Measurements from ENCODE around the gene KCNN3.

The KCNN3 gene

GRCh38 chr1:154835531-154836324 is 34.4 kb downstream of the KCNN3 start:
- no peak overlapping the region for H3K4me3 ChIP-seq (ENCODE audit: low read length)
- no peak for TF ChIP-seq ZNF274 (IDR thresholded peaks at IDR 0.05; ENCODE audit: low read depth, low read length)

GRCh38 chr1:154833841-154834240 is 36.2 kb downstream of the KCNN3 start:
- no peak overlapping the region for H3K4me3 ChIP-seq (ENCODE audit: low read length)
- no peak for TF ChIP-seq ZNF274 (IDR thresholded peaks at IDR 0.05; ENCODE audit: low read depth, low read length)

- TF ChIP-seq ZNF274 (IDR thresholded peaks at IDR 0.05; ENCODE audit: low read depth, low read length): no peak
- no peak overlapping the region for H3K4me3 ChIP-seq (ENCODE audit: low read length)
Observed at GRCh38 chr1:154833209-154833608, 36.9 kb downstream of the KCNN3 start.

- no peak overlapping the region for H3K4me3 ChIP-seq (ENCODE audit: low read length)
- no peak for TF ChIP-seq ZNF274 (IDR thresholded peaks at IDR 0.05; ENCODE audit: low read depth, low read length)
Observed at GRCh38 chr1:154832384-154832783, 37.7 kb downstream of the KCNN3 start.

GRCh38 chr1:154831462-154831861 is 38.6 kb downstream of the KCNN3 start:
- no peak overlapping the region for H3K4me3 ChIP-seq (ENCODE audit: low read length)
- no peak for TF ChIP-seq ZNF274 (IDR thresholded peaks at IDR 0.05; ENCODE audit: low read depth, low read length)

GRCh38 chr1:154829062-154829461 is 41.0 kb downstream of the KCNN3 start:
- H3K4me3 ChIP-seq (ENCODE audit: low read length): no peak overlapping the region
- TF ChIP-seq ZNF274 (IDR thresholded peaks at IDR 0.05; ENCODE audit: low read depth, low read length): no peak

- no peak overlapping the region for H3K4me3 ChIP-seq (ENCODE audit: low read length)
- no peak for TF ChIP-seq ZNF274 (IDR thresholded peaks at IDR 0.05; ENCODE audit: low read depth, low read length)
Observed at GRCh38 chr1:154824179-154825000, 45.7 kb downstream of the KCNN3 start.

- no peak overlapping the region for H3K4me3 ChIP-seq (ENCODE audit: low read length)
- no peak for TF ChIP-seq ZNF274 (IDR thresholded peaks at IDR 0.05; ENCODE audit: low read depth, low read length)
Observed at GRCh38 chr1:154822717-154823116, 47.4 kb downstream of the KCNN3 start.

GRCh38 chr1:154822233-154822632 is 47.8 kb downstream of the KCNN3 start:
- no peak overlapping the region for H3K4me3 ChIP-seq (ENCODE audit: low read length)
- TF ChIP-seq ZNF274 (IDR thresholded peaks at IDR 0.05; ENCODE audit: low read depth, low read length): no peak

GRCh38 chr1:154821083-154821482 is 49.0 kb downstream of the KCNN3 start:
- H3K4me3 ChIP-seq (ENCODE audit: low read length): no peak overlapping the region
- TF ChIP-seq ZNF274 (IDR thresholded peaks at IDR 0.05; ENCODE audit: low read depth, low read length): no peak

- no peak overlapping the region for H3K4me3 ChIP-seq (ENCODE audit: low read length)
- TF ChIP-seq ZNF274 (IDR thresholded peaks at IDR 0.05; ENCODE audit: low read depth, low read length): no peak
Observed at GRCh38 chr1:154820646-154821045, 49.4 kb downstream of the KCNN3 start.

- TF ChIP-seq ZNF274 (IDR thresholded peaks at IDR 0.05; ENCODE audit: low read depth, low read length): no peak
Observed at GRCh38 chr1:154819628-154820590, 50.2 kb downstream of the KCNN3 start.

GRCh38 chr1:154818911-154819310 is 51.2 kb downstream of the KCNN3 start:
- no peak for TF ChIP-seq ZNF274 (IDR thresholded peaks at IDR 0.05; ENCODE audit: low read depth, low read length)
- no peak overlapping the region for H3K4me3 ChIP-seq (ENCODE audit: low read length)

More at GRCh38 chr1:154819628-154820590, 50.2 kb downstream of the KCNN3 start:
- no peak overlapping the region for H3K4me3 ChIP-seq (ENCODE audit: low read length)

- H3K4me3 ChIP-seq (ENCODE audit: low read length): no peak overlapping the region
- no peak for TF ChIP-seq ZNF274 (IDR thresholded peaks at IDR 0.05; ENCODE audit: low read depth, low read length)
Observed at GRCh38 chr1:154816937-154817336, 53.1 kb downstream of the KCNN3 start.

All from GM08714 (cell line).